ENCODE measurements around the gene GPR87. TPM values are rescaled to one million over a fixed set of nuclear protein-coding genes. Genes with fewer than 3 reads are reported as not detected.

Gene GPR87
- total RNA-seq, 1 donor from 2014 or later = 5.5 TPM

DNA sequence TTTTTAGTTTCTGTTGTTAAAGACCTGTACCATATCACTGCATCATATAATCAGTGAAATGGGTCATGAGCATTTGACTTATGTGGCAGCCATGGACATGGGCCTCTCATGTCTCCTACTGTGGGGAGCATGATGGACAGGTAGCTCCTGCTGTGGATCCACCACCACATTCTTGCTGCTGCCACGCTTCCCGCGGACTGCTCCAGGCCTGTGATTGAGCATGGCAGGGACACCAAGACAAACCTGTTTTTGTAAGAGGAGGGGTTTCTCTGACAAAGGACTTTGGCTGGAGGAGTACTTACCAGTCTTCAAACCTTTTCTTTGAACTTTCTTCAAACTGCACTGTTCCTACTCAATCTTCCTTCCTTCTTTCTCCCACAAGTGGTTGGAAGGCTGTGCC lies 20.4 kb downstream of the GPR87 start:
- Mint-ChIP-seq H3K4me1 (ENCODE audit: unreplicated experiment) (peaks cover 5% of the 10 kb centered on the region), H3K9me3 (no peaks in the 10 kb centered on the region), H3K36me3 (no peaks in the 10 kb centered on the region), H3K27ac (peak overlapping the region; percentile 50), H3K27me3 (no peaks in the 10 kb centered on the region), H3K4me3 (no peak overlapping the region)
- TF ChIP-seq, protein P1, sequence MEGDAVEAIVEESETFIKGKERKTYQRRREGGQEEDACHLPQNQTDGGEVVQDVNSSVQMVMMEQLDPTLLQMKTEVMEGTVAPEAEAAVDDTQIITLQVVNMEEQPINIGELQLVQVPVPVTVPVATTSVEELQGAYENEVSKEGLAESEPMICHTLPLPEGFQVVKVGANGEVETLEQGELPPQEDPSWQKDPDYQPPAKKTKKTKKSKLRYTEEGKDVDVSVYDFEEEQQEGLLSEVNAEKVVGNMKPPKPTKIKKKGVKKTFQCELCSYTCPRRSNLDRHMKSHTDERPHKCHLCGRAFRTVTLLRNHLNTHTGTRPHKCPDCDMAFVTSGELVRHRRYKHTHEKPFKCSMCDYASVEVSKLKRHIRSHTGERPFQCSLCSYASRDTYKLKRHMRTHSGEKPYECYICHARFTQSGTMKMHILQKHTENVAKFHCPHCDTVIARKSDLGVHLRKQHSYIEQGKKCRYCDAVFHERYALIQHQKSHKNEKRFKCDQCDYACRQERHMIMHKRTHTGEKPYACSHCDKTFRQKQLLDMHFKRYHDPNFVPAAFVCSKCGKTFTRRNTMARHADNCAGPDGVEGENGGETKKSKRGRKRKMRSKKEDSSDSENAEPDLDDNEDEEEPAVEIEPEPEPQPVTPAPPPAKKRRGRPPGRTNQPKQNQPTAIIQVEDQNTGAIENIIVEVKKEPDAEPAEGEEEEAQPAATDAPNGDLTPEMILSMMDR (conservative IDR thresholded peaks at IDR 0.05) = no peak
- DNase-seq (ENCODE audit: extremely low spot score, unreplicated experiment) = no peak

DNA sequence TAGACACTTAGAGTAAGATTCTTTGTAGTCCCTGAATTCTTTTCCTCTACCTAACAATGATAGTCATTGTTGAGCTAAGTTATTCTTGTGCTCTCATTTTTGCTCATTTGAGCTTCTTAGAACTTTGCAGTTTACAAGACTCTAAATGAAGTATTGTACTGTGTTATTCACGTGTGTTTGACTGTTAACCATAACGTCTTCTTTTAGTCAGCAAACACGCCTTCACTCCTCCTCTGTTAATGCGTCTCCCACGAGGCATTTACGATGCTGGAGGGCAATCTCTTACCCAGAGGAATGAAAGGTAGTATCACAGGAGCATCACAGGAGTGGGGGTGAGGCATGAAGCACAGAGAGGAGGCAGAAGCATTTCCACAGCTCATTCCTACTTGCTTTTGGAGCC lies 23.5 kb downstream of the GPR87 start:
- Mint-ChIP-seq H3K27me3 (no peaks in the 10 kb centered on the region), H3K4me1 (ENCODE audit: unreplicated experiment) (no peaks in the 10 kb centered on the region), H3K4me3 (no peak overlapping the region), H3K27ac (peak overlapping the region; percentile 62), H3K9me3 (no peaks in the 10 kb centered on the region), H3K36me3 (no peaks in the 10 kb centered on the region)
- no peak for DNase-seq (ENCODE audit: extremely low spot score, unreplicated experiment)
- TF ChIP-seq, protein P1 (conservative IDR thresholded peaks at IDR 0.05) = no peak

DNA sequence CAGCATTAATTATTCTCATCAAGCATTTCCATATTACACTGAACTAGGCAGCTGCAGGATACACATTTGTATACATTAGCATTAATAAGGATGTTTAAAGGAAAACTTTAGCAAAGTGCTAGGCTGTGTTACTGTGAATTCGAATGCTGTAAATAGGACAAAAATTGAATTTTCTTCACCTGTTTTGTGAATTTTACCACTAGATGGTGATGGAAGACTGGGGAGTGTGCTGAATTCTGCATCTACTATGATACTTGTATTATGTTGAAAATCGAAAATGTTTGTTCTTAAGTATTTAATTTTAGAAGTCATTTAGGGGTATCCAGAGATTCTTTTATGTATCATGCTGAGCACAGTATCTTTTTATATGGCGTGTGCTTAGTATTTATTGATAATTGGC lies 25.9 kb downstream of the GPR87 start:
- Mint-ChIP-seq H3K27ac (no peak overlapping the region), H3K27me3 (no peaks in the 10 kb centered on the region), H3K9me3 (no peaks in the 10 kb centered on the region), H3K36me3 (no peaks in the 10 kb centered on the region), H3K4me1 (ENCODE audit: unreplicated experiment) (no peaks in the 10 kb centered on the region), H3K4me3 (no peak overlapping the region)
- no peak for DNase-seq (ENCODE audit: extremely low spot score, unreplicated experiment)
- TF ChIP-seq, protein P1 (conservative IDR thresholded peaks at IDR 0.05) = peak; percentile 62

DNA sequence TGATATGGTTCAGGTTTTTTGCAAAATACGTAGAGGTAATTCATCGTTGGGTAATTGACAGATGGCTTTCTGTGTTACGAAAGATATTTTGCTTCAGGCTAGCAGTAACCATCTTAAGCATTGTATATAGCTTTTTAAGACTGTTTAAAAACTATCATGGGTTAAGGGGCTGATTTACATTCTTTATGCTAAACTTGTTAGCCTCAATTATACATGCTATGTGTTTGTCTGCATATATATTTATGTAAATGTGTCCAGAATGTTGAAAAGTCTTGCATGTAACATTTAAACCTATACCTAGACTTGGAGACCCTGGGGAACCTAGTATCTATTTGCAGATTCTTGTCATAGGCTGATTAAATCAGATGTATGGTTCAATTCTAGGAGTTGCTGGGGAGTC lies 27.2 kb downstream of the GPR87 start:
- no peaks in the 10 kb centered on the region for H3K9me3 Mint-ChIP-seq
- no peak for DNase-seq (ENCODE audit: extremely low spot score, unreplicated experiment)
- no peak overlapping the region for H3K27ac Mint-ChIP-seq

DNA sequence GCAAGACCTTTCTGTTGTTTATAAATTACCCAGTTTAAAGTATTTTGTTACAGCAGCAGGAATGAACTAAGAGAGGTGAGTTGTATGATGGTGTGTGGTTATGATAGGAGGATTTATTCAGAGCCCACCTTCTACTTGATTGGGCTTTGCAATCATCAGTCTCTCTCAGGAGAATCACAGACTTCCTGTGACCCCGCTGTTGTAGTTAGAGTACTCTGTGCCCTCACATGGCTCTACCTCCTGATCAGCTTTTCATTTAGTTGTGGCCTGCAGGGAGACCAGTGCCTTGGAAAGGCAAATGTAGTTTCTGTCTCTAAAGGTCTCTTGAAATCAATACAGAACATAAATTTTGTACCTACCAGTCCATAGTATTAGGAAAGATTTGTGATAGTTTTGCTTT lies 30.7 kb downstream of the GPR87 start:
- TF ChIP-seq, protein P1 (conservative IDR thresholded peaks at IDR 0.05) = no peak
- Mint-ChIP-seq H3K27ac (no peak overlapping the region), H3K36me3 (no peaks in the 10 kb centered on the region), H3K4me1 (ENCODE audit: unreplicated experiment) (peaks cover 20% of the 10 kb centered on the region), H3K4me3 (no peak overlapping the region), H3K27me3 (no peaks in the 10 kb centered on the region), H3K9me3 (no peaks in the 10 kb centered on the region)
- no peak for DNase-seq (ENCODE audit: extremely low spot score, unreplicated experiment)

More for the DNA sequence above, 27.2 kb downstream of the GPR87 start:
- Mint-ChIP-seq H3K27me3 (no peaks in the 10 kb centered on the region), H3K4me1 (ENCODE audit: unreplicated experiment) (no peaks in the 10 kb centered on the region), H3K4me3 (no peak overlapping the region), H3K36me3 (no peaks in the 10 kb centered on the region)
- TF ChIP-seq, protein P1 (conservative IDR thresholded peaks at IDR 0.05) = no peak

DNA sequence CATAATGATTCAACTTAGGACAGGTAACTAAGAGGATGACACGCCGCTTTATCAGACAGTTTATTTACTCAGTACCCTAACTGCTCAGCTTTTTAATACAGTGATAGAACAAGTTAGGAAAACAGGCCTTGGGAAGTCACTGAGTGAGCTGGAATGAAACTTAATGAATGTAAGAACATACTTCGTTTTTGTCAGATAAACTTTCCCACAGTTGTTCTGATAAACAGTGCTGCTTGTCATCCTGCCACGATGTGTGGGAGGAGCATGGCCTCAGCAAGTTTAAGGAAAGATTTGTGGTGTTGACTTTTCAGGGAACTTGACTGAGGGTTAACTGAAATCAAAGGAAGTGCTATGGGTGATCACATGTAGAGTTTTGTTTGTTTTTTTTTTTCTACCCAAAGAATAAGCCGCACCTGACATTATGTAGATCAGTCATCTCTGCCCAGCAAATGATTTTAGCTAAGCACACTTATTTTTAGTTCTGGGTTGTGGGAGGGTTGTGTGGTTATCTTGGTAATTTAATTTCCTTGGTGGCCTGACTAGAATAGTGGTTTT lies 32.6 kb downstream of the GPR87 start:
- DNase-seq (ENCODE audit: extremely low spot score, unreplicated experiment) = no peak
- H3K27me3 Mint-ChIP-seq = no peaks in the 10 kb centered on the region
- no peaks in the 10 kb centered on the region for H3K36me3 Mint-ChIP-seq
- H3K4me1 Mint-ChIP-seq (ENCODE audit: unreplicated experiment) = peaks cover 24% of the 10 kb centered on the region
- no peaks in the 10 kb centered on the region for H3K9me3 Mint-ChIP-seq
- TF ChIP-seq, protein P1 (conservative IDR thresholded peaks at IDR 0.05) = no peak
- H3K27ac Mint-ChIP-seq = no peak overlapping the region
- no peak overlapping the region for H3K4me3 Mint-ChIP-seq

Measured in type B pancreatic cell (in vitro differentiated cells).